Colonic mucosa (tissue), 4 donors: ENCODE measurements around the gene KLF7. TPM values are rescaled to one million over a fixed set of nuclear protein-coding genes. Genes with fewer than 3 reads are reported as not detected.

ENCODE experiments used
- DNase-seq: peaks from one replicate; pipeline ENCODE4 v3.0.0-alpha.2; 2020
- H3K27ac ChIP-seq: fragments of 200-600 bp; one replicate; pipeline ENCODE4 v1.8.0; 2021
- H3K27me3 ChIP-seq: fragments of 200-600 bp; one replicate; pipeline ENCODE4 v1.8.0; 2021
- H3K36me3 ChIP-seq: fragments of 200-600 bp; one replicate; pipeline ENCODE4 v1.8.0; 2021
- H3K4me1 ChIP-seq: fragments of 200-600 bp; one replicate; pipeline ENCODE4 v1.8.0; 2021; ENCODE audit warnings: mild to moderate bottlenecking
- H3K4me3 ChIP-seq: fragments of 200-600 bp; one replicate; pipeline ENCODE4 v1.8.0; 2021
- H3K9ac ChIP-seq, 2 donors: one replicate each; pipeline ENCODE4 v1.7.0; 2013; ENCODE audit warnings: control low read depth in 2 of 2, low read depth in 2 of 2, low read length in 2 of 2
- H3K9me3 ChIP-seq: fragments of 200-600 bp; one replicate; pipeline ENCODE4 v1.8.0; 2021
- intact Hi-C: fragments of 100-400 bp; cut with DNase I; formaldehyde crosslinking; loops from one replicate; pipeline ENCODE4 v1.14.1; 2022
- total RNA-seq, 2 donors: library from RNA; stranded (reverse); fragmentation: NEBNext Ultra II Directional in 1 of 2; extraction: Animal tissue kit (Norgen Biotek cat#: 25700) in 1 of 2; gene quantifications; one replicate each; pipeline ENCODE4 v1.2.1, GENCODE V29; 2021
- TF ChIP-seq, protein P1 (sequence below): fragments of 200-600 bp; IDR thresholded peaks from one replicate; pipeline ENCODE4 v1.8.0; 2022; ENCODE audit warnings: antibody characterized with exemption, mild to moderate bottlenecking
- donor health status: healthy.
- donor health status: DM: no; HTN: no; CAD: no.
- donor health status: DM: no; HTN: no; CAD: no.

KLF7 gene
- total RNA-seq, 2 donors from 2014 or later: 4.7 to 12.9 TPM

DNA sequence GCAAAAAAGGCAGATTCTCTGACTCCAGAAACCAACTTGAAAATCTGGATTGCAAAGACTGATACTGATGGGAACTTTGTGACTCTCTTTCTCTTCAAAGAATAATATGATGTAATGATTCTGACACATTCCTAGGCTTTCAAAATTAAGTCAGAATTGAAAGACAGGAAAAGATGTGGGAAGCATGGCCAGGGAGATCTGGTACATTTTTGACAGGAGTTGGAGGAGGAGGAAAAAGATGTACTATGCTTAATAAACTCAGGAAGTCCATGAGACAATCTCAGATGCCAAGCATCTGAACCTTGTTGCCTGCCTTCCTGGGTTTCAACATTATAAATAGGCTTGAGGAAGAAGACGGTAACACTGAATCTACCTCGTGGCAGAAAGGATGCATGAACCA is 34.2 kb downstream of the KLF7 start:
- Histone ChIP-seq H3K27ac (no peak overlapping the region), H3K36me3 (no peaks in the 10 kb centered on the region), H3K9me3 (no peaks in the 10 kb centered on the region), H3K4me1 (peaks cover 4% of the 10 kb centered on the region), H3K27me3 (no peaks in the 10 kb centered on the region), H3K4me3 (no peak overlapping the region), H3K9ac (no peak overlapping the region)
- intact Hi-C loops: no loop called here
- no peak for DNase-seq
- TF ChIP-seq, protein P1, sequence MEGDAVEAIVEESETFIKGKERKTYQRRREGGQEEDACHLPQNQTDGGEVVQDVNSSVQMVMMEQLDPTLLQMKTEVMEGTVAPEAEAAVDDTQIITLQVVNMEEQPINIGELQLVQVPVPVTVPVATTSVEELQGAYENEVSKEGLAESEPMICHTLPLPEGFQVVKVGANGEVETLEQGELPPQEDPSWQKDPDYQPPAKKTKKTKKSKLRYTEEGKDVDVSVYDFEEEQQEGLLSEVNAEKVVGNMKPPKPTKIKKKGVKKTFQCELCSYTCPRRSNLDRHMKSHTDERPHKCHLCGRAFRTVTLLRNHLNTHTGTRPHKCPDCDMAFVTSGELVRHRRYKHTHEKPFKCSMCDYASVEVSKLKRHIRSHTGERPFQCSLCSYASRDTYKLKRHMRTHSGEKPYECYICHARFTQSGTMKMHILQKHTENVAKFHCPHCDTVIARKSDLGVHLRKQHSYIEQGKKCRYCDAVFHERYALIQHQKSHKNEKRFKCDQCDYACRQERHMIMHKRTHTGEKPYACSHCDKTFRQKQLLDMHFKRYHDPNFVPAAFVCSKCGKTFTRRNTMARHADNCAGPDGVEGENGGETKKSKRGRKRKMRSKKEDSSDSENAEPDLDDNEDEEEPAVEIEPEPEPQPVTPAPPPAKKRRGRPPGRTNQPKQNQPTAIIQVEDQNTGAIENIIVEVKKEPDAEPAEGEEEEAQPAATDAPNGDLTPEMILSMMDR: no peak

- intact Hi-C loops: no loop called here
- Histone ChIP-seq H3K9me3 (no peaks in the 10 kb centered on the region), H3K9ac (no peak overlapping the region), H3K4me3 (no peak overlapping the region), H3K36me3 (no peaks in the 10 kb centered on the region), H3K27me3 (no peaks in the 10 kb centered on the region), H3K27ac (no peak overlapping the region), H3K4me1 (peaks cover 4% of the 10 kb centered on the region)
- DNase-seq: no peak
- TF ChIP-seq, protein P1: no peak
Measured at GRCh38 chr2:207130958-207131521, 34.7 kb downstream of the KLF7 start.

- no peak overlapping the region for H3K27ac ChIP-seq
- TF ChIP-seq, protein P1: no peak
- no peak for DNase-seq
- no peaks in the 10 kb centered on the region for H3K9me3 ChIP-seq
- intact Hi-C loops: no loop called here
- H3K27me3 ChIP-seq: no peaks in the 10 kb centered on the region
- H3K4me1 ChIP-seq: no peaks in the 10 kb centered on the region
- H3K36me3 ChIP-seq: no peaks in the 10 kb centered on the region
- no peak overlapping the region for H3K9ac ChIP-seq
- H3K4me3 ChIP-seq: no peak overlapping the region
Measured at GRCh38 chr2:207129821-207130220, 35.9 kb downstream of the KLF7 start.

DNA sequence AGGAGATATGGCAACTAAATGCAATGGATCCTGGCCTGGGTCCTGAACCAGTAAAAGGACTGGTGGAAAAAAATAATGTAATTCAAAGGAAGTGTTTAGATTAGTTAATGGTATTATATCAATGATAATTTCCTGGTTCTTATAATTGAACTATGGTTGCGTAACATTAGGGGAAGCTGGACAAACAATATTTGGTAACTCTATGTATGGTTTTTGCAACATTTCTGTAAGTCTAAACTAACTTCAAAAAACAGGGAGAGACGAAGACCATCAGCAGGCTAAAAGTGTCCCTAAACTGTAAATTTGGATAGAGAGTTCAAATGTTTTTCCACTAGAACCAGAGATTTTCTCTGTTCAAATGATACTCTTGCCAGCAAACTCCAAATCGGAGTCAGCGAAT is 36.9 kb downstream of the KLF7 start:
- H3K36me3 ChIP-seq: no peaks in the 10 kb centered on the region
- no peaks in the 10 kb centered on the region for H3K27me3 ChIP-seq
- no peak overlapping the region for H3K9ac ChIP-seq
- H3K4me3 ChIP-seq: no peak overlapping the region
- no peaks in the 10 kb centered on the region for H3K9me3 ChIP-seq
- TF ChIP-seq, protein P1: no peak
- H3K4me1 ChIP-seq: no peaks in the 10 kb centered on the region
- intact Hi-C loops: no loop called here
- H3K27ac ChIP-seq: no peak overlapping the region
- DNase-seq: no peak

DNA sequence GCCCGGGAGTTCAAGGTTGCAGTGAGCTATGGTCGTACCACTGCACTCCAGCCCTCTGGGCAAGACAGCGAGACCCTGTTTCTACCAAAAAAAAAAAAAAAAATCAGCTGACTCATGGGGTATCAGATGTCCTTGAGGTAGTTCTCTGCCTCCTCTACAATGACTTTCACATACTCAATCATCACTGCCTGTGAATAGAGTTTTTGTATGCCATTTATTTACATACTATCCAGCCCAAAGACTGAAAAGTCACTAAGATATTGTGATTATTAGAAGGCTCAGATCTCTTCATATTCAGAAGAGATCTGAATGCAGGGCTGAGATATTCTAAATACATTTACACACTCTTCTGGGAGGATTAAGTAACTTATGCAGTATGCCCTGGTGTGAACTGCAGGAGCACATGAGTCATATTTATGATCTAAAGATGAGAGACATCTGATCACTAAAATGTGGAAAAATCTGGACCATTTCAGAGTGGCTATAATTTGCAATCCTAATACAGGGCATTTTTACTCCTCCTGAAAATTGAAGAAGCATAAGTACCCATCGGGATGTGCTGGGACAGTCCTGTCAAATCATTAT is 38.9 kb downstream of the KLF7 start:
- Histone ChIP-seq H3K4me1 (no peaks in the 10 kb centered on the region), H3K36me3 (no peaks in the 10 kb centered on the region), H3K27ac (no peak overlapping the region), H3K4me3 (no peak overlapping the region), H3K9me3 (no peaks in the 10 kb centered on the region), H3K27me3 (no peaks in the 10 kb centered on the region), H3K9ac (no peak overlapping the region)
- DNase-seq: no peak
- intact Hi-C loops: no loop called here
- TF ChIP-seq, protein P1: no peak
